Neural progenitor cell (in vitro differentiated cells): Measurements from ENCODE around the gene YTHDF1. TPM values are rescaled to one million over a fixed set of nuclear protein-coding genes. Genes with fewer than 3 reads are reported as not detected.

ENCODE experiments used
- DNase-seq: peaks from one replicate; pipeline ENCODE4 v3.0.0-alpha.2; 2016; ENCODE audit warnings: low spot score
- H2AFZ ChIP-seq: fragments of 200-600 bp; sonication (generic); replicated peaks from 2 replicates; pipeline ENCODE4 v1.6.1; 2016; ENCODE audit warnings: antibody characterized with exemption
- H3F3A ChIP-seq: fragments of 200-600 bp; sonication (generic); 2 replicates; pipeline ENCODE4 v1.6.1; 2016; ENCODE audit warnings: antibody characterized with exemption, low read depth
- H3K27ac ChIP-seq: fragments of 200-600 bp; sonication (generic); 2 replicates; pipeline ENCODE4 v1.5.1; 2016; ENCODE audit warnings: mild to moderate bottlenecking
- H3K27me3 ChIP-seq: fragments of 200-600 bp; sonication (generic); 2 replicates; pipeline ENCODE4 v1.6.1; 2016; ENCODE audit warnings: mild to moderate bottlenecking, moderate library complexity
- H3K36me3 ChIP-seq: fragments of 200-600 bp; sonication (generic); 2 replicates; pipeline ENCODE4 v1.5.1; 2016
- H3K4me1 ChIP-seq: fragments of 200-600 bp; sonication (generic); 2 replicates; pipeline ENCODE4 v1.6.1; 2016; ENCODE audit warnings: mixed run types
- H3K4me2 ChIP-seq: fragments of 200-600 bp; sonication (generic); 2 replicates; pipeline ENCODE4 v1.6.1; 2016
- H3K4me3 ChIP-seq: fragments of 200-600 bp; sonication (generic); 2 replicates; pipeline ENCODE4 v1.5.1; 2016
- H3K79me2 ChIP-seq: fragments of 200-600 bp; sonication (generic); 2 replicates; pipeline ENCODE4 v1.6.1; 2016; ENCODE audit warnings: low read depth
- H3K9ac ChIP-seq: fragments of 200-600 bp; sonication (generic); 2 replicates; pipeline ENCODE4 v1.6.1; 2016
- H3K9me3 ChIP-seq: fragments of 200-600 bp; sonication (generic); 2 replicates; pipeline ENCODE4 v1.5.1; 2016; ENCODE audit warnings: low read depth
- H4K20me1 ChIP-seq: fragments of 200-600 bp; sonication (generic); 2 replicates; pipeline ENCODE4 v1.6.1; 2016; ENCODE audit warnings: low read depth
- H3K27ac Mint-ChIP-seq: 3 replicates; pipeline ENCODE4 v1.8.0; 2021; ENCODE audit warnings: mixed read lengths
- H3K27me3 Mint-ChIP-seq: 2 replicates; pipeline ENCODE4 v1.8.0; 2022; ENCODE audit warnings: low read depth, mild to moderate bottlenecking, inconsistent platforms, moderate library complexity, mixed read lengths; ENCODE audit not compliant: insufficient read depth
- H3K36me3 Mint-ChIP-seq: 3 replicates; pipeline ENCODE4 v1.8.0; 2021; ENCODE audit warnings: mixed read lengths
- H3K4me1 Mint-ChIP-seq: 3 replicates; pipeline ENCODE4 v1.8.0; 2021; ENCODE audit warnings: mixed read lengths
- H3K4me3 Mint-ChIP-seq: 3 replicates; pipeline ENCODE4 v1.8.0; 2021; ENCODE audit warnings: mild to moderate bottlenecking, moderate library complexity, mixed read lengths
- H3K9me3 Mint-ChIP-seq: 3 replicates; pipeline ENCODE4 v1.8.0; 2020; ENCODE audit warnings: mixed read lengths
- CTCF ChIP-seq: fragments of 200-600 bp; sonication (generic); IDR thresholded peaks from 2 replicates; pipeline ENCODE4 v1.5.1; 2017; ENCODE audit warnings: antibody characterized with exemption, mild to moderate bottlenecking
- EZH2 ChIP-seq: fragments of 200-600 bp; sonication (generic); IDR thresholded peaks from 2 replicates; pipeline ENCODE4 v1.6.1; 2017; ENCODE audit warnings: antibody characterized with exemption, mild to moderate bottlenecking, moderate library complexity
- EZH2phosphoT487 ChIP-seq: fragments of 200-600 bp; sonication (generic); IDR thresholded peaks from 2 replicates; pipeline ENCODE4 v1.6.1; 2017; ENCODE audit warnings: antibody characterized with exemption
- total RNA-seq: library from RNA; depleted of rRNA; stranded (reverse); fragments of >200 nt; gene quantifications from 2 replicates; pipeline ENCODE4 v1.2.3, GENCODE V29; 2015; ENCODE audit warnings: low replicate concordance

The YTHDF1 gene
- total RNA-seq, 1 donor from 2014 or later, result 28.1 TPM

- Mint-ChIP-seq H3K27ac (no peak overlapping the region), H3K9me3 (peaks cover 25% of the 10 kb centered on the region), H3K36me3 (no peaks in the 10 kb centered on the region), H3K4me1 (peaks cover 5% of the 10 kb centered on the region), H3K4me3 (no peak overlapping the region), H3K27me3 (peaks cover 6% of the 10 kb centered on the region)
- Histone ChIP-seq H3K4me3 (no peak overlapping the region), H3K27ac (no peak overlapping the region), H2AFZ (no peak overlapping the region), H3K4me1 (peaks cover 3% of the 10 kb centered on the region), H4K20me1 (no peaks in the 10 kb centered on the region), H3F3A (no peaks in the 10 kb centered on the region), H3K27me3 (no peaks in the 10 kb centered on the region), H3K79me2 (no peaks in the 10 kb centered on the region), H3K9me3 (peaks cover 8% of the 10 kb centered on the region), H3K36me3 (peaks cover 8% of the 10 kb centered on the region), H3K4me2 (no peak overlapping the region), H3K9ac (no peak overlapping the region)
- no peak for DNase-seq
- TF ChIP-seq EZH2phosphoT487, result no peak
- no peak for TF ChIP-seq CTCF
- TF ChIP-seq EZH2, result no peak
These were observed 64.9 kb downstream of the YTHDF1 start for GRCh38 chr20:63150911-63151531.

- Mint-ChIP-seq H3K4me3 (no peak overlapping the region), H3K27ac (no peak overlapping the region), H3K36me3 (no peaks in the 10 kb centered on the region), H3K27me3 (peaks cover 6% of the 10 kb centered on the region), H3K9me3 (peaks cover 25% of the 10 kb centered on the region), H3K4me1 (peaks cover 5% of the 10 kb centered on the region)
- H2AFZ ChIP-seq, result no peak overlapping the region
- H3K27ac ChIP-seq, result no peak overlapping the region
- H3K4me2 ChIP-seq, result no peak overlapping the region
- DNase-seq, result no peak
- H3K4me3 ChIP-seq, result no peak overlapping the region
- no peak for TF ChIP-seq CTCF
- no peak for TF ChIP-seq EZH2phosphoT487
- TF ChIP-seq EZH2, result no peak
- peaks cover 8% of the 10 kb centered on the region for H3K4me1 ChIP-seq
- H3K36me3 ChIP-seq, result peaks cover 8% of the 10 kb centered on the region
- H3K79me2 ChIP-seq, result no peaks in the 10 kb centered on the region
- no peaks in the 10 kb centered on the region for H3F3A ChIP-seq
- no peaks in the 10 kb centered on the region for H3K27me3 ChIP-seq
- peaks cover 8% of the 10 kb centered on the region for H3K9me3 ChIP-seq
- H3K9ac ChIP-seq, result no peak overlapping the region
- no peaks in the 10 kb centered on the region for H4K20me1 ChIP-seq
These were observed 65.5 kb downstream of the YTHDF1 start for GRCh38 chr20:63150391-63150898.

- H3K4me3 ChIP-seq, result no peak overlapping the region
- Mint-ChIP-seq H3K4me3 (peak overlapping the region; percentile 57), H3K9me3 (peaks cover 25% of the 10 kb centered on the region), H3K27me3 (peaks cover 6% of the 10 kb centered on the region), H3K4me1 (peaks cover 5% of the 10 kb centered on the region), H3K36me3 (no peaks in the 10 kb centered on the region), H3K27ac (no peak overlapping the region)
- H4K20me1 ChIP-seq, result no peaks in the 10 kb centered on the region
- H3K79me2 ChIP-seq, result no peaks in the 10 kb centered on the region
- H3K27me3 ChIP-seq, result no peaks in the 10 kb centered on the region
- H3K9ac ChIP-seq, result no peak overlapping the region
- H3K4me2 ChIP-seq, result no peak overlapping the region
- H3K4me1 ChIP-seq, result peaks cover 12% of the 10 kb centered on the region
- no peak overlapping the region for H2AFZ ChIP-seq
- no peak overlapping the region for H3K27ac ChIP-seq
- no peaks in the 10 kb centered on the region for H3F3A ChIP-seq
- TF ChIP-seq EZH2phosphoT487, result no peak
- no peak for TF ChIP-seq EZH2
- no peak for TF ChIP-seq CTCF
- H3K9me3 ChIP-seq, result peaks cover 8% of the 10 kb centered on the region
- H3K36me3 ChIP-seq, result peaks cover 8% of the 10 kb centered on the region
- no peak for DNase-seq
These were observed 66.3 kb downstream of the YTHDF1 start for GRCh38 chr20:63149531-63150192.
